Vagina (tissue), 2 donors: ENCODE results near the gene MSH3.

Experiments used
- POLR2A ChIP-seq, 2 donors: fragments of 450-650 bp; IDR thresholded peaks; one replicate each; pipeline ENCODE4 v1.6.1; 2017; ENCODE audit warnings: antibody characterized with exemption in 2 of 2, mild to moderate bottlenecking in 2 of 2, moderate library complexity in 2 of 2
- TF ChIP-seq, protein P1 (sequence below), 3 experiments: fragments of 450-650 bp in 2 of 3; fragments of 200-600 bp in 1 of 3; sonication (generic) in 1 of 3; IDR thresholded peaks; one replicate each; pipeline ENCODE4 v1.5.1; 2017 to 2019; ENCODE audit warnings: antibody characterized with exemption in 3 of 3, mild to moderate bottlenecking in 2 of 3, moderate library complexity in 2 of 3

DNA sequence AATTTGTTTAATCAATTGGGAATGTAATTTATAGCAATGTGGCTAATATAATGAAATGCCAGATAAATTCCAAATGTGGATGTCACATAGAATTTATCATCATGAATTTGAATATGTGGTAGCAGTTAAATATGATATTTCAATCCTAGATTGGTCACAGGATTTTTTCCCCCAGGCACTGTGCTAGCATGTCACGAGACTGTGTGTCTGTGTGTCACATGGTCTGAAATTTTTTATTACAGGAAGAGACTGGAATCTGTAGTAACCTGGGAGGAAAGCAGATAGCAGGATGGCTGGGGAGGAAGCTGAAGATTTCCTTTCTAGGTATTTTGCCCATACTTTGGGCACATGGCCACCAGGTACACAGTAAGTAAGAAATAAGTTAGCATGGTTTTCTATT lies 35.4 kb upstream of the MSH3 start:
- TF ChIP-seq, protein P1, sequence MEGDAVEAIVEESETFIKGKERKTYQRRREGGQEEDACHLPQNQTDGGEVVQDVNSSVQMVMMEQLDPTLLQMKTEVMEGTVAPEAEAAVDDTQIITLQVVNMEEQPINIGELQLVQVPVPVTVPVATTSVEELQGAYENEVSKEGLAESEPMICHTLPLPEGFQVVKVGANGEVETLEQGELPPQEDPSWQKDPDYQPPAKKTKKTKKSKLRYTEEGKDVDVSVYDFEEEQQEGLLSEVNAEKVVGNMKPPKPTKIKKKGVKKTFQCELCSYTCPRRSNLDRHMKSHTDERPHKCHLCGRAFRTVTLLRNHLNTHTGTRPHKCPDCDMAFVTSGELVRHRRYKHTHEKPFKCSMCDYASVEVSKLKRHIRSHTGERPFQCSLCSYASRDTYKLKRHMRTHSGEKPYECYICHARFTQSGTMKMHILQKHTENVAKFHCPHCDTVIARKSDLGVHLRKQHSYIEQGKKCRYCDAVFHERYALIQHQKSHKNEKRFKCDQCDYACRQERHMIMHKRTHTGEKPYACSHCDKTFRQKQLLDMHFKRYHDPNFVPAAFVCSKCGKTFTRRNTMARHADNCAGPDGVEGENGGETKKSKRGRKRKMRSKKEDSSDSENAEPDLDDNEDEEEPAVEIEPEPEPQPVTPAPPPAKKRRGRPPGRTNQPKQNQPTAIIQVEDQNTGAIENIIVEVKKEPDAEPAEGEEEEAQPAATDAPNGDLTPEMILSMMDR (IDR thresholded peaks at IDR 0.05), result no peak
- TF ChIP-seq POLR2A (IDR thresholded peaks at IDR 0.05), result no peak
